OCI-LY1 (cell line): Measurements from ENCODE around the gene FGGY.

ENCODE experiments used
- H2AFZ ChIP-seq: fragments of 200-600 bp; sonication (generic), shearing (Covaris generic); 2 replicates; pipeline ENCODE4 v1.6.0; 2014; ENCODE audit warnings: antibody characterized with exemption, mild to moderate bottlenecking, low read length
- H3F3A ChIP-seq: fragments of 200-600 bp; sonication (generic), shearing (Covaris generic); 2 replicates; pipeline ENCODE4 v1.6.0; 2014; ENCODE audit warnings: mild to moderate bottlenecking, antibody characterized with exemption, low read length, moderate library complexity; ENCODE audit not compliant: insufficient read depth
- H3K27ac ChIP-seq: fragments of 200-600 bp; sonication (generic); 2 replicates; pipeline ENCODE4 v1.5.1; 2014; ENCODE audit warnings: low read length, mixed run types, mild to moderate bottlenecking, low read depth; ENCODE audit not compliant: poor library complexity, severe bottlenecking
- H3K27me3 ChIP-seq: fragments of 200-600 bp; sonication (generic); 2 replicates; pipeline ENCODE4 v1.6.0; 2014; ENCODE audit warnings: antibody characterized with exemption, mild to moderate bottlenecking, low read length, moderate library complexity; ENCODE audit not compliant: insufficient read depth
- H3K36me3 ChIP-seq: fragments of 200-600 bp; sonication (generic); 2 replicates; pipeline ENCODE4 v1.6.1; 2014; ENCODE audit warnings: mild to moderate bottlenecking, antibody characterized with exemption, low read length, moderate library complexity, mixed read lengths; ENCODE audit not compliant: insufficient read depth
- H3K4me1 ChIP-seq: fragments of 200-600 bp; sonication (generic); 2 replicates; pipeline ENCODE4 v1.5.1; 2014; ENCODE audit warnings: mild to moderate bottlenecking, low read length, moderate library complexity; ENCODE audit not compliant: insufficient read depth, severe bottlenecking
- H3K4me2 ChIP-seq: fragments of 200-600 bp; sonication (generic), shearing (Covaris generic); 2 replicates; pipeline ENCODE4 v1.6.1; 2014; ENCODE audit warnings: low read length
- H3K4me3 ChIP-seq: fragments of 200-600 bp; sonication (generic); 2 replicates; pipeline ENCODE4 v1.5.1; 2014; ENCODE audit warnings: low read length, low read depth, mild to moderate bottlenecking, mixed read lengths; ENCODE audit not compliant: poor library complexity, severe bottlenecking
- H3K79me2 ChIP-seq: fragments of 200-600 bp; shearing (Covaris generic); 2 replicates; pipeline ENCODE4 v1.6.1; 2016; ENCODE audit warnings: mixed run types, low read length, mixed read lengths; ENCODE audit not compliant: insufficient read depth
- H3K9ac ChIP-seq: fragments of 200-600 bp; sonication (generic), shearing (Covaris generic); 2 replicates; pipeline ENCODE4 v1.6.1; 2014; ENCODE audit warnings: mild to moderate bottlenecking, low read length, mixed read lengths
- H3K9me2 ChIP-seq: fragments of 200-600 bp; sonication (generic), shearing (Covaris generic); 2 replicates; pipeline ENCODE4 v1.6.1; 2014; ENCODE audit warnings: low read depth, mild to moderate bottlenecking, low read length, mixed read lengths
- H3K9me3 ChIP-seq: fragments of 200-600 bp; shearing (Covaris generic); 2 replicates; pipeline ENCODE4 v1.6.1; 2014; ENCODE audit warnings: low read length, mixed read lengths
- H4K20me1 ChIP-seq: fragments of 200-600 bp; sonication (generic), shearing (Covaris generic); 2 replicates; pipeline ENCODE4 v1.6.0; 2016; ENCODE audit warnings: mild to moderate bottlenecking, low read length; ENCODE audit not compliant: insufficient read depth
- EZH2 ChIP-seq: fragments of 200-600 bp; sonication (generic), shearing (Covaris generic); IDR thresholded peaks from 2 replicates; pipeline ENCODE4 v1.8.0; 2017; ENCODE audit warnings: borderline replicate concordance, mixed run types, mild to moderate bottlenecking, antibody characterized with exemption, low read length, moderate library complexity, mixed read lengths
- TF ChIP-seq, protein P1 (sequence below): fragments of 200-600 bp; sonication (generic), shearing (Covaris generic); IDR thresholded peaks from 2 replicates; pipeline ENCODE4 v1.5.1; 2017; ENCODE audit warnings: mild to moderate bottlenecking, antibody characterized with exemption, low read length, moderate library complexity, mixed read lengths

Gene FGGY

DNA sequence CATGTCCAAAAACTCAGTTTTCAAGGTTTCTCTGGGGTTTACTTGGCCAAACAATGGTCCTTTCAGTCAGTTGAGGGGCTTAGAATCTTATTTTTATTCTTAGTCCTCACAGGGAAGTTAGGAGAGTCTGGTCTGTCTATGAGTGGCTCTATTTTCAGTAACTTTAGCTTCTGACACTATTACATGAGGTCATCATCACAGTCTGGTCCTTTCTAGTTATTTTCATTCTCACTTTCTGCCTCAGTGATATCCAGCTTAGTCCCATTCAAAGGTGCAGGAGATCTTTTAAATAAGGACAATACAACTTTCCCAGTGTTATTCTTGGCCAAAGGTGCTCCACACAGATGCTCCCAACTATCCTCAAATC lies 30.0 kb upstream of the FGGY start:
- H3K27me3 ChIP-seq: no peaks in the 10 kb centered on the region
- no peaks in the 10 kb centered on the region for H3K9me2 ChIP-seq
- no peak overlapping the region for H2AFZ ChIP-seq
- H3K4me1 ChIP-seq: peaks cover 18% of the 10 kb centered on the region
- H3K9ac ChIP-seq: no peak overlapping the region
- no peaks in the 10 kb centered on the region for H3K79me2 ChIP-seq
- H3K36me3 ChIP-seq: no peaks in the 10 kb centered on the region
- TF ChIP-seq EZH2: no peak
- TF ChIP-seq, protein P1, sequence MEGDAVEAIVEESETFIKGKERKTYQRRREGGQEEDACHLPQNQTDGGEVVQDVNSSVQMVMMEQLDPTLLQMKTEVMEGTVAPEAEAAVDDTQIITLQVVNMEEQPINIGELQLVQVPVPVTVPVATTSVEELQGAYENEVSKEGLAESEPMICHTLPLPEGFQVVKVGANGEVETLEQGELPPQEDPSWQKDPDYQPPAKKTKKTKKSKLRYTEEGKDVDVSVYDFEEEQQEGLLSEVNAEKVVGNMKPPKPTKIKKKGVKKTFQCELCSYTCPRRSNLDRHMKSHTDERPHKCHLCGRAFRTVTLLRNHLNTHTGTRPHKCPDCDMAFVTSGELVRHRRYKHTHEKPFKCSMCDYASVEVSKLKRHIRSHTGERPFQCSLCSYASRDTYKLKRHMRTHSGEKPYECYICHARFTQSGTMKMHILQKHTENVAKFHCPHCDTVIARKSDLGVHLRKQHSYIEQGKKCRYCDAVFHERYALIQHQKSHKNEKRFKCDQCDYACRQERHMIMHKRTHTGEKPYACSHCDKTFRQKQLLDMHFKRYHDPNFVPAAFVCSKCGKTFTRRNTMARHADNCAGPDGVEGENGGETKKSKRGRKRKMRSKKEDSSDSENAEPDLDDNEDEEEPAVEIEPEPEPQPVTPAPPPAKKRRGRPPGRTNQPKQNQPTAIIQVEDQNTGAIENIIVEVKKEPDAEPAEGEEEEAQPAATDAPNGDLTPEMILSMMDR: no peak
- peak overlapping the region; percentile 71 for H3K27ac ChIP-seq
- H3F3A ChIP-seq: no peaks in the 10 kb centered on the region
- H4K20me1 ChIP-seq: no peaks in the 10 kb centered on the region
- H3K4me2 ChIP-seq: no peak overlapping the region
- no peak overlapping the region for H3K4me3 ChIP-seq
- H3K9me3 ChIP-seq: no peaks in the 10 kb centered on the region

- Histone ChIP-seq H3K4me3 (no peak overlapping the region), H3K79me2 (no peaks in the 10 kb centered on the region), H2AFZ (no peak overlapping the region), H3K9me2 (no peaks in the 10 kb centered on the region), H3F3A (no peaks in the 10 kb centered on the region), H3K27ac (no peak overlapping the region), H3K4me2 (no peak overlapping the region), H3K27me3 (no peaks in the 10 kb centered on the region), H3K36me3 (no peaks in the 10 kb centered on the region), H3K4me1 (peaks cover 18% of the 10 kb centered on the region), H4K20me1 (no peaks in the 10 kb centered on the region), H3K9ac (no peak overlapping the region), H3K9me3 (no peaks in the 10 kb centered on the region)
- TF ChIP-seq, protein P1: no peak
- TF ChIP-seq EZH2: no peak
Measured at GRCh38 chr1:59268406-59268805, 28.5 kb upstream of the FGGY start.

DNA sequence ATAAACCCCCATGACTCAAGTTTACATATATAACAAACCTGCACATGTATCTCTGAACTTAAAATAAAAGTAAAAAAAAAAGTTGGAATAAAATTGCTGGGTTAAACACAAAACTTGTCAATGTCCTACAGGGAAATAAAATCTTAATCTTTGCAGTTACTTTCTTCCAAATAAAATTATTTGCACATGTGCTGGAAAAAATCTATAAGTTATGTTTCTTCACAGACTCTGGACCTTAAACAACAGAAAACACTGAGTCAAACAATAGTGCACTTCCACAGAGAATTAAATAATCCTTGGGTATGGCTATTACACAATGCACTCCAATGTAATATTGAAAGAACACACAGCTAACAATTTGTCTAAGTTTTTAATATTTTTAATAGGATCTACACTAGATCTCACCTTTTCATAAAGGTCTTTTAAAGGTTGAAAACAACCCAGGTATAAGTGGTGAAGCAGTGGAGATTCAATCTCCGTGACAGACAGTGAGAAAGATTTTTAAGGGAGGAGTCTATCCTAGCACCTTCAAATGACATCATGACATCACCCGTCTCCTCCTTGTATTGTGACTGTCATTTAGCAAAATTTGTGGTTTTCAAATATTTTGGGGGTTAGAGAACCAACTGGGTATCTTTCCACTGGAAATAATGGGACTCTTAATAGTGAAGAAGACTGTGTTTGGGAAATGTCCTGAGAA lies 25.2 kb upstream of the FGGY start:
- Histone ChIP-seq H3K79me2 (no peaks in the 10 kb centered on the region), H3K9me3 (no peaks in the 10 kb centered on the region), H3K27ac (no peak overlapping the region), H3K36me3 (no peaks in the 10 kb centered on the region), H4K20me1 (no peaks in the 10 kb centered on the region), H2AFZ (no peak overlapping the region), H3F3A (no peaks in the 10 kb centered on the region), H3K4me2 (no peak overlapping the region), H3K27me3 (no peaks in the 10 kb centered on the region), H3K9me2 (no peaks in the 10 kb centered on the region), H3K4me3 (no peak overlapping the region), H3K4me1 (peaks cover 6% of the 10 kb centered on the region), H3K9ac (no peak overlapping the region)
- TF ChIP-seq, protein P1: no peak
- TF ChIP-seq EZH2: no peak
